Brain microvascular endothelial cell (primary cell): ENCODE measurements around the gene FRAS1.
"Not testable (repeated sequence)": the region's sequence is repeated elsewhere in the genome, so short reads cannot be mapped to it uniquely, and the experiment has no call there.

Experiments
- DNase-seq: peaks from one replicate; pipeline ENCODE4 v3.0.0-alpha.2; 2020
- H3K27ac ChIP-seq: fragments of 250-450 bp; sonication (Bioruptor Pico); 2 replicates; pipeline ENCODE4 v1.5.1; 2020; ENCODE audit warnings: mild to moderate bottlenecking, moderate library complexity
- H3K27me3 ChIP-seq: fragments of 250-450 bp; sonication (Bioruptor Pico); replicated peaks from 2 replicates; pipeline ENCODE4 v1.5.1; 2020; ENCODE audit warnings: mild to moderate bottlenecking
- H3K36me3 ChIP-seq: fragments of 250-450 bp; sonication (Bioruptor Pico); replicated peaks from 2 replicates; pipeline ENCODE4 v1.5.1; 2020; ENCODE audit warnings: mild to moderate bottlenecking
- H3K4me3 ChIP-seq: 2 replicates; pipeline ENCODE4 v1.5.1; 2011; ENCODE audit warnings: low read depth, mild to moderate bottlenecking, control low read depth, low read length, moderate library complexity
- CTCF ChIP-seq: IDR thresholded peaks from 2 replicates; pipeline ENCODE4 v1.5.1; 2011; ENCODE audit warnings: low read depth, mild to moderate bottlenecking, moderate library complexity, low read length, control low read depth, inconsistent platforms; ENCODE audit errors: missing control alignments
- in situ Hi-C: cut with HindIII; loops from 2 replicates; pipeline ENCODE4 v1.10.0; 2017; ENCODE audit warnings: low sequenced_read_pairs, low pct_ligation_motif_present

The FRAS1 gene

GRCh38 chr4:78179196-78179595 is 122.1 kb downstream of the FRAS1 start:
- Histone ChIP-seq H3K27me3 (no peaks in the 10 kb centered on the region), H3K36me3 (no peaks in the 10 kb centered on the region), H3K27ac (no peak overlapping the region), H3K4me3 (no peak overlapping the region)
- in situ Hi-C loops = no loop called here
- TF ChIP-seq CTCF = no peak
- DNase-seq = no peak

DNA sequence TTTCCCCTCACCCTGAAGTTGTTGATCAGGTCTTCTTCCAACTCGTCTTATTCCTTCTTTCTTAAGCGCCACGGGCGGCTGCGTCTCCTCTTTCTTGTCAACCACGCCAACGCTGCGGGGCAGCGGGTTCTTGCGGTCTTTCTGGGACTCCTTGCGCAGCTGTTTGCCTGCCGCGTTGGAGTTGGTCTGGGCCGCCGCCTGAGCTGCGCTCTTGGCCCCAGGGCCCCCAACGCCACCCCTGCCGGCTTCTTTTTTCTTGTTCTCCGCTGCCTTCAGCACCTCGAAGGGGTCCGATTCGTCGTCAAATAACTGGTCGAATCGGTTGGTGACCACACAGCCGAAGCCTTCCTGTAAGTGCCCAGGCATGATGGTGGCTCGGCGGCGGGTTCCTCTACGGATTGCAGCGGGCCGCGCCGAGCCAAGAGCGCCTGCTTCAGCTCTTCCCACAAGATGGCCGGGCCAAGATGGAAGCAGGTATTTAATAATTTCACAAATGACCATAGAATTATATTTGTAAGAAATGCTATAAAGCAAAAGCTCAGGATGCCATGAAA is 124.6 kb downstream of the FRAS1 start:
- H3K4me3 ChIP-seq, H3K27me3 ChIP-seq, H3K36me3 ChIP-seq, H3K27ac ChIP-seq, in situ Hi-C loops, DNase-seq: not testable (repeated sequence)

GRCh38 chr4:78184584-78184983 is 127.5 kb downstream of the FRAS1 start:
- in situ Hi-C loops = no loop called here
- no peaks in the 10 kb centered on the region for H3K36me3 ChIP-seq
- DNase-seq = no peak
- H3K27me3 ChIP-seq = no peaks in the 10 kb centered on the region
- H3K27ac ChIP-seq = no peak overlapping the region
- no peak overlapping the region for H3K4me3 ChIP-seq
- no peak for TF ChIP-seq CTCF

GRCh38 chr4:78185117-78185516 is 128.0 kb downstream of the FRAS1 start:
- H3K27me3 ChIP-seq = no peaks in the 10 kb centered on the region
- in situ Hi-C loops = no loop called here

GRCh38 chr4:78186597-78187543 is 129.7 kb downstream of the FRAS1 start:
- DNase-seq = no peak
- no peaks in the 10 kb centered on the region for H3K27me3 ChIP-seq
- in situ Hi-C loops = no loop called here
- no peak overlapping the region for H3K27ac ChIP-seq
- no peak for TF ChIP-seq CTCF
- H3K4me3 ChIP-seq = no peak overlapping the region
- H3K36me3 ChIP-seq = no peaks in the 10 kb centered on the region

More at GRCh38 chr4:78185117-78185516, 128.0 kb downstream of the FRAS1 start:
- Histone ChIP-seq H3K4me3 (no peak overlapping the region), H3K36me3 (no peaks in the 10 kb centered on the region), H3K27ac (no peak overlapping the region)
- no peak for DNase-seq
- TF ChIP-seq CTCF = no peak

GRCh38 chr4:78190068-78190467 is 132.9 kb downstream of the FRAS1 start:
- no peaks in the 10 kb centered on the region for H3K36me3 ChIP-seq
- no peak for TF ChIP-seq CTCF
- in situ Hi-C loops = no loop called here
- no peak overlapping the region for H3K4me3 ChIP-seq
- no peaks in the 10 kb centered on the region for H3K27me3 ChIP-seq
- H3K27ac ChIP-seq = no peak overlapping the region
- DNase-seq = no peak
